ENCODE measurements around the gene OR12D1.

The OR12D1 gene

DNA sequence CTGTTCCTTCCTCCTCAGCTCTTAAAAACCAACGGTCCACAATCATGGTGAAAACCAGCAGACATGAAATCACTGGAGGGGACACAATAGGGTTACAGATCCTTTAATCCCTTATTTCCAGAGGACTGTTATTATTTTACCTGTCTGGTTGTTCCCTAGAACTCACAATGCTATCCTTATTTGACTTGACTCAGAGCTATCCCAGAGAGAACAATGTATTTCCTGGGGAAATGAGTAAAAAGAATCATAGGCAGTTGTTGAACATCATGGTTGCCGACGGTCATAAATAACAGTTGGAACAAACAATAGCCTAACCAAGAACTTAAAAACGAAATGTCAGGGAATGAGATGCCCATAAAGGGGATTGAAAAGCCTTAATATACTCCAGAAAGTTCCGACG lies 51.5 kb downstream of the OR12D1 start:
- no peak for DNase-seq
